Endothelial cell (in vitro differentiated cells): Measurements from ENCODE around the gene RAX2. TPM values are rescaled to one million over a fixed set of nuclear protein-coding genes. Genes with fewer than 3 reads are reported as not detected.

ENCODE experiments used
- DNase-seq: peaks from one replicate; pipeline ENCODE4 v3.0.0; 2021; ENCODE audit warnings: low spot score
- H3K27ac Mint-ChIP-seq: one replicate; pipeline ENCODE4 v1.8.0; 2021; ENCODE audit warnings: mixed read lengths, inconsistent platforms; ENCODE audit not compliant: unreplicated experiment
- H3K27me3 Mint-ChIP-seq: one replicate; pipeline ENCODE4 v1.8.0; 2021; ENCODE audit warnings: mild to moderate bottlenecking, moderate library complexity, mixed read lengths, inconsistent platforms; ENCODE audit not compliant: unreplicated experiment
- H3K36me3 Mint-ChIP-seq: one replicate; pipeline ENCODE4 v1.8.0; 2021; ENCODE audit warnings: mild to moderate bottlenecking, low read depth, mixed read lengths, inconsistent platforms; ENCODE audit not compliant: unreplicated experiment
- H3K4me1 Mint-ChIP-seq: one replicate; pipeline ENCODE4 v1.8.0; 2021; ENCODE audit warnings: mild to moderate bottlenecking, mixed read lengths, inconsistent platforms; ENCODE audit not compliant: unreplicated experiment
- H3K4me3 Mint-ChIP-seq: one replicate; pipeline ENCODE4 v1.8.0; 2021; ENCODE audit warnings: mild to moderate bottlenecking, mixed read lengths, inconsistent platforms; ENCODE audit not compliant: unreplicated experiment
- H3K9me3 Mint-ChIP-seq: one replicate; pipeline ENCODE4 v1.8.0; 2021; ENCODE audit warnings: mixed read lengths, inconsistent platforms; ENCODE audit not compliant: unreplicated experiment
- total RNA-seq: library from RNA; stranded (reverse); fragmentation: NEBNext Ultra II Directional; extraction: Animal tissue kit (Norgen Biotek cat#: 25700); gene quantifications from one replicate; pipeline ENCODE4 v1.2.1, GENCODE V29; 2021; ENCODE audit not compliant: unreplicated experiment
- TF ChIP-seq, protein P1 (sequence below): fragments of 200-600 bp; sonication (generic); IDR thresholded peaks from one replicate; pipeline ENCODE4 v1.5.0; 2021; ENCODE audit warnings: antibody characterized with exemption; ENCODE audit not compliant: unreplicated experiment

The RAX2 gene
- total RNA-seq, 1 donor from 2014 or later: not detected

DNA sequence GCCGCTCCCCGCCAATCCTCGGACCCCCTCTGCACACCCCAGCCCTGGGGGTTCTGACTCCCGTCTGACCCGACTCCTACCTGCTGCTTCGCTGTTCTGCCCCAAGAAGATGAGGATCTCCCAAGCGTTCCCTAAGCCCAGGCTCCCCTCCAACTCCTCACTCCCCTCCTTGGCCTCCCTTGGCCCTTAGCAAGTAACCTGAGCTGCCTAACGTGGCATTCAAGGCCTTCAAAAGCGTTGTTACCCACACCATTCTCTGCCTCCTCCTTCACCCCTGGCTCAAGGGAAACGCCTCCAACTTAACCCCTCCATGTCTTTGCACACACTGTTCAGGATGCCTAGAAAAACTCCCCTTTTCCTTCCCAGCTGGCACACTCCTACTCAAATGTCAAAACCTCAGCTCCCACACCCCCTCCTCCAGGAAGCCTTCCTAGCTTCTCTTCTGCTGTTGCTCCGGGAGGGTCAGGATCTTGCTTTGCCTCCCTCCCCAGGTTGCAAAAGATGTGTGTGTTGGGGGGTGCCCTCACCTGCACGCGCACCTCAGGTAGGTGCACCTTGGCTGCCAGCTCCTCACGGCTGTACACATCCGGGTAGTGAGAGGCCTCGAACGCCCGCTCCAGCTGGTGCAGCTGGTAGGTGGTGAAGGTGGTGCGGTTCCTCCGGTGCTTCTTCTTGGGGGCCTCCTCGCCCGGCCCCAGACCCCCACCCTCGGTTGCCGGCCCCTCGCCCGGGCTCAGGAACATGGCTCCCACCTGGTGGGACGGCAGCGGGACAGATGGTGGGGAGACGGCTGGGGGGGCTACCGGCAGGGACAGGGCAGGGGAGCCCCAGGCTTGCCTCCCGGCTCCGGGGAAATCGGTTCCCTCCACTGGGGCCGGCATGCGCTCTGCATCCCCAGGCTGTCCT is 775 bp downstream of the RAX2 start:
- Mint-ChIP-seq H3K9me3 (no peaks in the 10 kb centered on the region), H3K4me3 (peak overlapping the region; percentile 14), H3K27me3 (peaks cover 14% of the 10 kb centered on the region), H3K27ac (no peak overlapping the region), H3K36me3 (peaks cover 8% of the 10 kb centered on the region), H3K4me1 (no peaks in the 10 kb centered on the region)
- TF ChIP-seq, protein P1, sequence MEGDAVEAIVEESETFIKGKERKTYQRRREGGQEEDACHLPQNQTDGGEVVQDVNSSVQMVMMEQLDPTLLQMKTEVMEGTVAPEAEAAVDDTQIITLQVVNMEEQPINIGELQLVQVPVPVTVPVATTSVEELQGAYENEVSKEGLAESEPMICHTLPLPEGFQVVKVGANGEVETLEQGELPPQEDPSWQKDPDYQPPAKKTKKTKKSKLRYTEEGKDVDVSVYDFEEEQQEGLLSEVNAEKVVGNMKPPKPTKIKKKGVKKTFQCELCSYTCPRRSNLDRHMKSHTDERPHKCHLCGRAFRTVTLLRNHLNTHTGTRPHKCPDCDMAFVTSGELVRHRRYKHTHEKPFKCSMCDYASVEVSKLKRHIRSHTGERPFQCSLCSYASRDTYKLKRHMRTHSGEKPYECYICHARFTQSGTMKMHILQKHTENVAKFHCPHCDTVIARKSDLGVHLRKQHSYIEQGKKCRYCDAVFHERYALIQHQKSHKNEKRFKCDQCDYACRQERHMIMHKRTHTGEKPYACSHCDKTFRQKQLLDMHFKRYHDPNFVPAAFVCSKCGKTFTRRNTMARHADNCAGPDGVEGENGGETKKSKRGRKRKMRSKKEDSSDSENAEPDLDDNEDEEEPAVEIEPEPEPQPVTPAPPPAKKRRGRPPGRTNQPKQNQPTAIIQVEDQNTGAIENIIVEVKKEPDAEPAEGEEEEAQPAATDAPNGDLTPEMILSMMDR: no peak
- no peak for DNase-seq

DNA sequence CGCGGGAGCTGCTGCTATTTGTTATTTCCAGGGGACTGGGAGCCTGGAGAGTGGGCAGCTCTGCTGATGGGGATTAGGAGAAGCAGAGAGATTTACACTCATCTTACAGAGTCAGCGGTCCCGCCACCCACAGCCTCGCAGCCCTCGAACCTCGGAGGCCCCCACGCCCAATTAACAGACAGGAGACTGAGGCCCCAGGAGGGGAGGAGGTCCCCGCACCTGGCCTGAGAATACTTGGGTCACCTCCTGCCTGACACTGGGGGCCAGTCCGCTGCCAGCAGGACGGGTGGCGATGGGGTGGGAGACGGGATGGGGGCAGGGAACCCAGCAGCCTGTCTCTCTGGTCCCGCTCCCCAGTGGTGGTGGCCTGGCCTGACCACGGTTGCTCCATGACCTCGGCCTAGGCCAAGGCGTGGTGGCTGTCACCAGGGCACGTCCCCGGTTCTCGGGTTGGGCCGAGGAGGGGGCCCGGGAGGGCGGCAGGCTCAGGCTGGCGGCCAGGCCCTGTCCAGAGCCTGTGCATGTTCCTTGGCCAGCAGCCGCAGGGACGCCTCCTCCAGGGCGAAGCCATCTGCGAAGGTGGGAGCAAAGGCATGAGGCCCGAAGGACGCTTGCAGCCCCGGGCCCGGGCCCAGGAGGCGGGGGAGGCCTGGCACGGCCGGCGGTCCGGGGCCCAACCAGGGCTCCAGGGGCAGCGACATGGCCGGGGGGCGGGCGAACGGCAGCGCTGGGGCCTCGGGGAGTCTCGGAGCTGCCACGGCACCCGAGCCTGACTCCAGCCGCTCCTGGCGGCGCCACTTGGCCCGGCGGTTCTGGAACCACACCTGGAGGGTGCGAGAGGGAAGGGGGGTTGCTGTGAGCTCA is 1.7 kb downstream of the RAX2 start:
- peaks cover 14% of the 10 kb centered on the region for H3K27me3 Mint-ChIP-seq
- H3K27ac Mint-ChIP-seq: no peak overlapping the region
- H3K4me3 Mint-ChIP-seq: no peak overlapping the region
- DNase-seq: no peak
- no peaks in the 10 kb centered on the region for H3K4me1 Mint-ChIP-seq
- TF ChIP-seq, protein P1: no peak
- no peaks in the 10 kb centered on the region for H3K9me3 Mint-ChIP-seq
- peaks cover 8% of the 10 kb centered on the region for H3K36me3 Mint-ChIP-seq

DNA sequence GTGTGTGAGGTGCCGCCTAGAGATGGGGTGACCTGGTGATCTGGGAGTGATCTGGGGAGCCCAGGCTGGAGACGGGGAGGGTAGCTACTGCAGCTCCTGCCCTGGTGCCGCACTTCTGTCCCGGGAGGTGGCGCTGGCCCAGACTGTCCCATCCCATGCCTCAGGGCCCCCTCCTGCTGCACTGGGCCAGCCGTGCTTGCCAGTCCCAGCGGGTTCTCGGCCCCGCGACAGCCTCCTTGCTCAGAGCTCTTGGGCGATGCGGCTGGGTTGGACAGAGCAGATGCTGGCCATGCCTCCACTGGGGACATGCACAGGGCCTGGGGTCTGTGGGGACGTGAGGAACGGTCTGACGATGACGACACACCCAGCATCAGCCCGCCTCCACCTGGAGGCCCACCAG is 2.5 kb downstream of the RAX2 start:
- Mint-ChIP-seq H3K36me3 (peaks cover 8% of the 10 kb centered on the region), H3K27ac (no peak overlapping the region), H3K9me3 (no peaks in the 10 kb centered on the region), H3K27me3 (peaks cover 12% of the 10 kb centered on the region), H3K4me1 (no peaks in the 10 kb centered on the region), H3K4me3 (no peak overlapping the region)
- TF ChIP-seq, protein P1: no peak
- DNase-seq: no peak

DNA sequence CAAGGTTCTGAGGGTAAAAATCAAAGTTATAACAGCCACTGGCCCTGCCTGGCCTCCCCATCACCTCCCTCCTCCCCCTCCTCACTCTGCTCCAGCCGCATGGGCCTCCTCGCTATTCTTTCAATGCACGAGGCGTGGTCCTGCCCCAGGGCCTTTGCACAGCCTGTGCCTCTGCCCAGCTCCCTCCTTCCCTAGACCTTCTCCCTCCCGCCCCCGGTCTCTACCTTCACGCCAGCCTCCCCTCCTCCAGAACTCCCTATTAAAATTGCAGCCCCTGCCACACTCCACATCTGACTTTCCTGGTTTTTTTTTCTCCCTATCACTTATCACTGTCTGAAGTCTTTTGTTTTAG is 3.3 kb downstream of the RAX2 start:
- no peak overlapping the region for H3K27ac Mint-ChIP-seq
- no peaks in the 10 kb centered on the region for H3K9me3 Mint-ChIP-seq
- peaks cover 9% of the 10 kb centered on the region for H3K27me3 Mint-ChIP-seq
- H3K4me1 Mint-ChIP-seq: no peaks in the 10 kb centered on the region
- no peak for DNase-seq
- peak overlapping the region; percentile 73 for H3K4me3 Mint-ChIP-seq
- peaks cover 8% of the 10 kb centered on the region for H3K36me3 Mint-ChIP-seq
- TF ChIP-seq, protein P1: no peak
